Endothelial cell of umbilical vein (primary cell): ENCODE results near the gene GPR161. TPM values are rescaled to one million over a fixed set of nuclear protein-coding genes. Genes with fewer than 3 reads are reported as not detected.

Experiments used
- BruUV-seq: library from RNA; stranded (reverse); fragments of 400-500 nt; replicated peaks from 2 replicates; lab custom pipeline; 2021; lab: Mats Ljungman, UMichigan
- CTCF ChIA-PET: fragments of 300-600, 350-600 bp; sonication (Branson Sonifier 250); formaldehyde crosslinking; loops from one replicate; lab custom pipeline; 2021; ENCODE audit warnings: antibody characterized with exemption, inconsistent platforms; lab: Charles Lee
- POLR2A ChIA-PET: fragments of 300-600, 350-600 bp; sonication (Branson Sonifier 250); formaldehyde crosslinking; loops from one replicate; lab custom pipeline; 2021; ENCODE audit warnings: antibody characterized with exemption, inconsistent platforms; lab: Charles Lee
- DNase-seq: peaks from one replicate; pipeline ENCODE4 v3.0.0-alpha.2; 2011; ENCODE audit warnings: low read depth, low spot score
- FAIRE-seq: peaks from 2 replicates; lab custom pipeline; 2011; peaks lifted over from hg19 to GRCh38; lab: Jason Lieb, UNC
- H2AFZ ChIP-seq: 2 replicates; pipeline ENCODE4 v1.6.0; 2012; ENCODE audit warnings: low read depth, low read length, control low read depth, inconsistent platforms
- H3K27ac ChIP-seq: 2 replicates; pipeline ENCODE4 v1.5.1; 2011; ENCODE audit warnings: low read depth, mild to moderate bottlenecking, control low read depth, low read length, moderate library complexity; ENCODE audit not compliant: insufficient read depth
- H3K27me3 ChIP-seq, 2 experiments: 2 replicates each; pipeline versions ENCODE4 v1.6.0 to v1.6.1; 2011; ENCODE audit warnings: low read length in 2 of 2, mixed read lengths in 1 of 2; ENCODE audit not compliant: control insufficient read depth in 2 of 2, insufficient read depth in 2 of 2
- H3K36me3 ChIP-seq, 2 experiments: 2 replicates in 1 of 2; 3 replicates in 1 of 2; pipeline ENCODE4 v1.5.1; 2011; ENCODE audit warnings: low read length in 2 of 2, mild to moderate bottlenecking in 1 of 2, moderate library complexity in 1 of 2; ENCODE audit not compliant: control insufficient read depth in 2 of 2, insufficient read depth in 2 of 2; ENCODE audit errors: extremely low read depth in 1 of 2
- H3K4me1 ChIP-seq: 3 replicates; pipeline ENCODE4 v1.5.1; 2011; ENCODE audit warnings: mild to moderate bottlenecking, low read length; ENCODE audit not compliant: control insufficient read depth, insufficient read depth; ENCODE audit errors: extremely low read depth
- H3K4me2 ChIP-seq: 2 replicates; pipeline ENCODE4 v1.6.1; 2011; ENCODE audit warnings: low read length, control low read depth, mixed read lengths; ENCODE audit not compliant: insufficient read depth
- H3K4me3 ChIP-seq, 3 experiments: fragments of 200-600 bp in 1 of 3; sonication (generic), shearing (Covaris generic) in 1 of 3; replicated peaks in 1 of 3; 2 replicates each; pipeline ENCODE4 v1.5.1; 2011 to 2016; ENCODE audit warnings: control low read depth in 3 of 3, low read length in 3 of 3, mild to moderate bottlenecking in 2 of 3, inconsistent platforms in 1 of 3, low read depth in 1 of 3, moderate library complexity in 1 of 3; ENCODE audit not compliant: insufficient read depth in 1 of 3
- H3K79me2 ChIP-seq: 2 replicates; pipeline ENCODE4 v1.6.0; 2012; ENCODE audit warnings: low read length, inconsistent platforms; ENCODE audit not compliant: control insufficient read depth, insufficient read depth
- H3K9ac ChIP-seq: replicated peaks from 2 replicates; pipeline ENCODE3; 2011; ENCODE audit warnings: low read length, control low read depth; ENCODE audit not compliant: insufficient read depth; ENCODE audit errors: extremely low read depth
- H3K9me1 ChIP-seq: replicated peaks from 3 replicates; pipeline ENCODE4 v1.6.0; 2011; ENCODE audit warnings: mild to moderate bottlenecking, low read length; ENCODE audit not compliant: control insufficient read depth, insufficient read depth; ENCODE audit errors: extremely low read depth
- H3K9me3 ChIP-seq: replicated peaks from 2 replicates; pipeline ENCODE4 v1.5.1; 2012; ENCODE audit warnings: low read length, inconsistent platforms; ENCODE audit not compliant: control insufficient read depth, insufficient read depth
- H4K20me1 ChIP-seq: replicated peaks from 2 replicates; pipeline ENCODE3; 2011; ENCODE audit warnings: mild to moderate bottlenecking, low read length; ENCODE audit not compliant: control insufficient read depth, insufficient read depth; ENCODE audit errors: extremely low read depth
- EZH2 ChIP-seq: IDR thresholded peaks from 2 replicates; pipeline ENCODE4 v1.6.1; 2012; ENCODE audit warnings: borderline replicate concordance, low read depth, mild to moderate bottlenecking, moderate library complexity, low read length, inconsistent platforms; ENCODE audit not compliant: severe bottlenecking
- FOS ChIP-seq: IDR thresholded peaks from 2 replicates; pipeline ENCODE4 v1.6.1; 2011; ENCODE audit warnings: mild to moderate bottlenecking, low read length, moderate library complexity, borderline replicate concordance; ENCODE audit not compliant: insufficient read depth
- GATA2 ChIP-seq: IDR thresholded peaks from 2 replicates; pipeline ENCODE4 v1.7.0; 2011; ENCODE audit warnings: low read depth, mild to moderate bottlenecking, moderate library complexity, mixed read lengths, low read length; ENCODE audit not compliant: insufficient read length, insufficient read depth
- JUN ChIP-seq: IDR thresholded peaks from 2 replicates; pipeline ENCODE4 v1.6.1; 2011; ENCODE audit warnings: borderline replicate concordance, low read depth; ENCODE audit not compliant: insufficient read length, insufficient read depth
- MYC ChIP-seq: IDR thresholded peaks from one replicate; pipeline ENCODE4 v1.6.1; 2011; ENCODE audit warnings: mild to moderate bottlenecking, low read depth, low read length
- POLR2A ChIP-seq: IDR thresholded peaks from 2 replicates; pipeline ENCODE4 v1.6.1; 2012; ENCODE audit warnings: low read depth, mild to moderate bottlenecking, control low read depth, low read length
- POLR2AphosphoS5 ChIP-seq: IDR thresholded peaks from 2 replicates; pipeline ENCODE4 v1.6.1; 2012; ENCODE audit warnings: low read depth, mild to moderate bottlenecking, control low read depth, low read length, moderate library complexity; ENCODE audit not compliant: insufficient read depth
- dilution Hi-C: fragments of 300-500 bp; cut with MboI; formaldehyde crosslinking; loops from one replicate; pipeline ENCODE4 v1.15.0; 2019; ENCODE audit warnings: low sequenced_read_pairs; ENCODE audit not compliant: extremely low pct_ligation_motif_present
- intact Hi-C: fragments of 100-400 bp; cut with micrococcal nuclease; formaldehyde crosslinking; loops from one replicate; pipeline ENCODE4 v1.10.0; 2022
- polyA plus RNA-seq, 4 experiments: library from polyadenylated mRNA; depleted of rRNA in 3 of 4; stranded (reverse) in 3 of 4; unstranded in 1 of 4; fragments of >200 nt; gene quantifications; 2 replicates each; pipeline versions ENCODE4 v1.2.1 to v1.2.3, GENCODE V29; 2011 to 2012; ENCODE audit warnings: missing spikeins in 1 of 4
- total RNA-seq: library from RNA; stranded (reverse); gene quantifications from 2 replicates; pipeline ENCODE4 v1.2.3, GENCODE V29; 2021
- TF ChIP-seq, protein P1 (sequence below), 2 donors: IDR thresholded peaks; 1 replicate in 1 of 2; 2 replicates in 1 of 2; pipeline ENCODE4 v1.5.1; 2011; ENCODE audit warnings: low read length in 2 of 2, mild to moderate bottlenecking in 2 of 2, moderate library complexity in 2 of 2, control low read depth in 1 of 2, inconsistent platforms in 1 of 2, low read depth in 1 of 2; ENCODE audit not compliant: insufficient read depth in 1 of 2; ENCODE audit errors: extremely low read depth in 1 of 2
- TF ChIP-seq, protein P2 (sequence below): IDR thresholded peaks from 2 replicates; pipeline ENCODE4 v1.6.1; 2011; ENCODE audit not compliant: insufficient read depth, insufficient read length

Gene GPR161
- total and polyA plus RNA-seq, 2 donors (not counting 3 experiments of a cell fraction or from before 2014, with no cell fraction given), result 34.7 to 36.5 TPM

- DNase-seq (peak; percentile 35), FAIRE-seq (no peak)
- Histone ChIP-seq H3K27me3 (no peaks in the 10 kb centered on the region), H3K36me3 (no peaks in the 10 kb centered on the region), H3K4me2 (peak overlapping the region; percentile 74), H4K20me1 (no peaks in the 10 kb centered on the region), H3K9ac (peak overlapping the region; percentile 75), H3K27ac (no peak overlapping the region), H3K4me3 (peak overlapping the region; percentile 47 to 92 (median 77)), H3K9me1 (no peaks in the 10 kb centered on the region), H3K9me3 (no peaks in the 10 kb centered on the region), H2AFZ (peak overlapping the region; percentile 87), H3K79me2 (peaks cover 6% of the 10 kb centered on the region), H3K4me1 (peaks cover 19% of the 10 kb centered on the region)
- dilution Hi-C loops (no loop called here), intact Hi-C loops (loop anchor here (2.0 to 5.0 kb wide), 3 partner anchors 54 to 414 kb away; partner anchors contain the start of genes MPZL1 and SFT2D2)
- BruUV-seq, result no TSS peak
- TF ChIP-seq JUN (no peak), EZH2 (no peak), GATA2 (no peak), POLR2A (no peak), POLR2AphosphoS5 (no peak), MYC (no peak), FOS (no peak)
- TF ChIP-seq, protein P1, sequence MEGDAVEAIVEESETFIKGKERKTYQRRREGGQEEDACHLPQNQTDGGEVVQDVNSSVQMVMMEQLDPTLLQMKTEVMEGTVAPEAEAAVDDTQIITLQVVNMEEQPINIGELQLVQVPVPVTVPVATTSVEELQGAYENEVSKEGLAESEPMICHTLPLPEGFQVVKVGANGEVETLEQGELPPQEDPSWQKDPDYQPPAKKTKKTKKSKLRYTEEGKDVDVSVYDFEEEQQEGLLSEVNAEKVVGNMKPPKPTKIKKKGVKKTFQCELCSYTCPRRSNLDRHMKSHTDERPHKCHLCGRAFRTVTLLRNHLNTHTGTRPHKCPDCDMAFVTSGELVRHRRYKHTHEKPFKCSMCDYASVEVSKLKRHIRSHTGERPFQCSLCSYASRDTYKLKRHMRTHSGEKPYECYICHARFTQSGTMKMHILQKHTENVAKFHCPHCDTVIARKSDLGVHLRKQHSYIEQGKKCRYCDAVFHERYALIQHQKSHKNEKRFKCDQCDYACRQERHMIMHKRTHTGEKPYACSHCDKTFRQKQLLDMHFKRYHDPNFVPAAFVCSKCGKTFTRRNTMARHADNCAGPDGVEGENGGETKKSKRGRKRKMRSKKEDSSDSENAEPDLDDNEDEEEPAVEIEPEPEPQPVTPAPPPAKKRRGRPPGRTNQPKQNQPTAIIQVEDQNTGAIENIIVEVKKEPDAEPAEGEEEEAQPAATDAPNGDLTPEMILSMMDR (IDR thresholded peaks at IDR 0.05; ENCODE audit: extremely low read depth in 1 of 2, insufficient read depth in 1 of 2, low read depth in 1 of 2, low read length in 2 of 2), result no peak
- TF ChIP-seq, protein P2, sequence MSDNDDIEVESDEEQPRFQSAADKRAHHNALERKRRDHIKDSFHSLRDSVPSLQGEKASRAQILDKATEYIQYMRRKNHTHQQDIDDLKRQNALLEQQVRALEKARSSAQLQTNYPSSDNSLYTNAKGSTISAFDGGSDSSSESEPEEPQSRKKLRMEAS, result no peak
- ChIA-PET CTCF (interaction anchor here (0.5 to 2.3 kb wide), 9 partner anchors 9 to 99 kb away, joined by 3 to 8 read pairs (median 3); no protein-coding TSS in a partner anchor), POLR2A (no interaction called here)
These were observed 615 bp downstream of the GPR161 start for GRCh38 chr1:168135921-168136708.
